Lower leg skin (tissue), 3 donors: ENCODE data around the gene SLBP.

Experiments used
- CTCF ChIP-seq, 3 donors: fragments of 450-650 bp; IDR thresholded peaks; one replicate each; pipeline ENCODE4 v1.5.1; 2016; ENCODE audit warnings: antibody characterized with exemption in 3 of 3, mild to moderate bottlenecking in 3 of 3, moderate library complexity in 2 of 3
- POLR2A ChIP-seq, 2 donors: fragments of 450-650 bp; IDR thresholded peaks; one replicate each; pipeline ENCODE4 v1.6.1; 2016 to 2017; ENCODE audit warnings: antibody characterized with exemption in 2 of 2, mild to moderate bottlenecking in 1 of 2, moderate library complexity in 1 of 2

GRCh38 chr4:1656986-1657385 is 55.1 kb downstream of the SLBP start:
- no peak for TF ChIP-seq CTCF (IDR thresholded peaks at IDR 0.05)
- TF ChIP-seq POLR2A (IDR thresholded peaks at IDR 0.05), result no peak
